Adipocyte (in vitro differentiated cells): ENCODE results near the gene AGXT.
A peak's percentile ranks its signal among the peaks of the same experiment; 100 is the strongest.
"Not testable (repeated sequence)": the region's sequence is repeated elsewhere in the genome, so short reads cannot be mapped to it uniquely, and the experiment has no call there.

Source experiments
- DNase-seq: peaks from one replicate; pipeline ENCODE4 v3.0.0-alpha.2; 2015; ENCODE audit warnings: low read depth
- H3K27me3 ChIP-seq: replicated peaks from 2 replicates; pipeline ENCODE4 v1.7.0; 2013; ENCODE audit warnings: mild to moderate bottlenecking, low read length, moderate library complexity; ENCODE audit not compliant: control insufficient read depth, insufficient read depth
- H3K36me3 ChIP-seq: 2 replicates; pipeline ENCODE4 v1.7.0; 2013; ENCODE audit warnings: low read length, mild to moderate bottlenecking, moderate library complexity; ENCODE audit not compliant: control insufficient read depth, insufficient read depth, severe bottlenecking
- H3K4me1 ChIP-seq: 2 replicates; pipeline ENCODE4 v1.7.0; 2013; ENCODE audit warnings: mild to moderate bottlenecking, low read length, moderate library complexity; ENCODE audit not compliant: control insufficient read depth, insufficient read depth
- H3K4me3 ChIP-seq: 2 replicates; pipeline ENCODE4 v1.7.0; 2013; ENCODE audit warnings: mild to moderate bottlenecking, low read length, moderate library complexity
- H3K9ac ChIP-seq: 2 replicates; pipeline ENCODE4 v1.7.0; 2013; ENCODE audit warnings: mild to moderate bottlenecking, low read length, moderate library complexity
- H3K9me3 ChIP-seq: 2 replicates; pipeline ENCODE4 v1.7.0; 2013; ENCODE audit warnings: mild to moderate bottlenecking, low read length, moderate library complexity; ENCODE audit not compliant: control insufficient read depth

The AGXT gene

GRCh38 chr2:240832205-240832727 lies 36.4 kb upstream of the AGXT start:
- no peaks in the 10 kb centered on the region for H3K9me3 ChIP-seq
- peak; percentile 95 for DNase-seq
- H3K4me1 ChIP-seq: peaks cover 10% of the 10 kb centered on the region
- H3K9ac ChIP-seq: no peak overlapping the region
- H3K36me3 ChIP-seq: no peaks in the 10 kb centered on the region
- no peak overlapping the region for H3K4me3 ChIP-seq
- H3K27me3 ChIP-seq: peaks cover 58% of the 10 kb centered on the region

- Histone ChIP-seq H3K36me3 (no peaks in the 10 kb centered on the region), H3K27me3 (peaks cover 56% of the 10 kb centered on the region), H3K9ac (no peak overlapping the region), H3K4me3 (no peak overlapping the region), H3K4me1 (peaks cover 11% of the 10 kb centered on the region), H3K9me3 (no peaks in the 10 kb centered on the region)
- DNase-seq: no peak
Observed at GRCh38 chr2:240832921-240833494, 35.6 kb upstream of the AGXT start.

- H3K4me3 ChIP-seq: no peak overlapping the region
- H3K9ac ChIP-seq: no peak overlapping the region
- H3K4me1 ChIP-seq: peaks cover 11% of the 10 kb centered on the region
- H3K27me3 ChIP-seq: peaks cover 51% of the 10 kb centered on the region
- DNase-seq: no peak
- H3K36me3 ChIP-seq: no peaks in the 10 kb centered on the region
- H3K9me3 ChIP-seq: no peaks in the 10 kb centered on the region
Observed at GRCh38 chr2:240833724-240834285, 34.8 kb upstream of the AGXT start.

- Histone ChIP-seq H3K4me3 (no peak overlapping the region), H3K9me3 (no peaks in the 10 kb centered on the region), H3K27me3 (peaks cover 48% of the 10 kb centered on the region), H3K9ac (no peak overlapping the region), H3K4me1 (peaks cover 11% of the 10 kb centered on the region), H3K36me3 (no peaks in the 10 kb centered on the region)
- no peak for DNase-seq
Observed at GRCh38 chr2:240834377-240834975, 34.1 kb upstream of the AGXT start.

- no peak for DNase-seq
- Histone ChIP-seq H3K4me3 (no peak overlapping the region), H3K27me3 (peaks cover 45% of the 10 kb centered on the region), H3K9ac (no peak overlapping the region), H3K4me1 (peaks cover 11% of the 10 kb centered on the region), H3K9me3 (no peaks in the 10 kb centered on the region), H3K36me3 (no peaks in the 10 kb centered on the region)
Observed at GRCh38 chr2:240835528-240835927, 33.1 kb upstream of the AGXT start.

GRCh38 chr2:240836781-240837467 lies 31.7 kb upstream of the AGXT start:
- Histone ChIP-seq H3K27me3 (peaks cover 42% of the 10 kb centered on the region), H3K9me3 (no peaks in the 10 kb centered on the region), H3K4me1 (peaks cover 11% of the 10 kb centered on the region), H3K9ac (no peak overlapping the region), H3K36me3 (no peaks in the 10 kb centered on the region), H3K4me3 (no peak overlapping the region)
- DNase-seq: peak; percentile 77

- no peaks in the 10 kb centered on the region for H3K36me3 ChIP-seq
Observed at GRCh38 chr2:240837621-240838020, 31.0 kb upstream of the AGXT start.

GRCh38 chr2:240839152-240840143 lies 29.2 kb upstream of the AGXT start:
- no peak for DNase-seq
- H3K36me3 ChIP-seq: no peaks in the 10 kb centered on the region

More at GRCh38 chr2:240837621-240838020, 31.0 kb upstream of the AGXT start:
- H3K4me1 ChIP-seq: peaks cover 11% of the 10 kb centered on the region
- DNase-seq: no peak
- peaks cover 41% of the 10 kb centered on the region for H3K27me3 ChIP-seq
- H3K4me3 ChIP-seq: no peak overlapping the region
- H3K9ac ChIP-seq: no peak overlapping the region
- no peaks in the 10 kb centered on the region for H3K9me3 ChIP-seq

GRCh38 chr2:240840435-240841060 lies 28.1 kb upstream of the AGXT start:
- H3K27me3 ChIP-seq: peaks cover 54% of the 10 kb centered on the region
- no peaks in the 10 kb centered on the region for H3K36me3 ChIP-seq
- no peak overlapping the region for H3K4me3 ChIP-seq
- H3K4me1 ChIP-seq: peaks cover 11% of the 10 kb centered on the region
- H3K9ac ChIP-seq: no peak overlapping the region
- peaks cover 5% of the 10 kb centered on the region for H3K9me3 ChIP-seq
- DNase-seq: peak; percentile 87

More at GRCh38 chr2:240839152-240840143, 29.2 kb upstream of the AGXT start:
- H3K9ac ChIP-seq: no peak overlapping the region
- H3K4me1 ChIP-seq: peaks cover 11% of the 10 kb centered on the region
- peaks cover 52% of the 10 kb centered on the region for H3K27me3 ChIP-seq
- peaks cover 1% of the 10 kb centered on the region for H3K9me3 ChIP-seq
- no peak overlapping the region for H3K4me3 ChIP-seq

GRCh38 chr2:240846309-240846708 lies 22.3 kb upstream of the AGXT start:
- not testable (repeated sequence) for H3K36me3 ChIP-seq, H3K9me3 ChIP-seq, H3K4me1 ChIP-seq, H3K9ac ChIP-seq, H3K4me3 ChIP-seq, DNase-seq
- H3K27me3 ChIP-seq: peaks cover 39% of the 10 kb centered on the region
